Epithelial cell of esophagus (primary cell): Measurements from ENCODE around the gene PRIMA1.

Experiments
- DNase-seq: peaks from one replicate; pipeline ENCODE4 v3.0.0; 2010; ENCODE audit warnings: low read depth
- H3K4me3 ChIP-seq: 2 replicates; pipeline ENCODE4 v1.5.1; 2011; ENCODE audit warnings: mild to moderate bottlenecking, low read length, control low read depth
- TF ChIP-seq, protein P1 (sequence below): IDR thresholded peaks from 2 replicates; pipeline ENCODE4 v1.5.1; 2011; ENCODE audit warnings: low read depth, mild to moderate bottlenecking, low read length, control low read depth, inconsistent platforms; ENCODE audit not compliant: insufficient read depth; ENCODE audit errors: missing control alignments

PRIMA1 gene

GRCh38 chr14:93742761-93743160 is 45.5 kb downstream of the PRIMA1 start:
- TF ChIP-seq, protein P1, sequence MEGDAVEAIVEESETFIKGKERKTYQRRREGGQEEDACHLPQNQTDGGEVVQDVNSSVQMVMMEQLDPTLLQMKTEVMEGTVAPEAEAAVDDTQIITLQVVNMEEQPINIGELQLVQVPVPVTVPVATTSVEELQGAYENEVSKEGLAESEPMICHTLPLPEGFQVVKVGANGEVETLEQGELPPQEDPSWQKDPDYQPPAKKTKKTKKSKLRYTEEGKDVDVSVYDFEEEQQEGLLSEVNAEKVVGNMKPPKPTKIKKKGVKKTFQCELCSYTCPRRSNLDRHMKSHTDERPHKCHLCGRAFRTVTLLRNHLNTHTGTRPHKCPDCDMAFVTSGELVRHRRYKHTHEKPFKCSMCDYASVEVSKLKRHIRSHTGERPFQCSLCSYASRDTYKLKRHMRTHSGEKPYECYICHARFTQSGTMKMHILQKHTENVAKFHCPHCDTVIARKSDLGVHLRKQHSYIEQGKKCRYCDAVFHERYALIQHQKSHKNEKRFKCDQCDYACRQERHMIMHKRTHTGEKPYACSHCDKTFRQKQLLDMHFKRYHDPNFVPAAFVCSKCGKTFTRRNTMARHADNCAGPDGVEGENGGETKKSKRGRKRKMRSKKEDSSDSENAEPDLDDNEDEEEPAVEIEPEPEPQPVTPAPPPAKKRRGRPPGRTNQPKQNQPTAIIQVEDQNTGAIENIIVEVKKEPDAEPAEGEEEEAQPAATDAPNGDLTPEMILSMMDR: no peak
- DNase-seq: no peak
- no peak overlapping the region for H3K4me3 ChIP-seq

- no peak for DNase-seq
- TF ChIP-seq, protein P1: no peak
- no peak overlapping the region for H3K4me3 ChIP-seq
These were observed 46.6 kb downstream of the PRIMA1 start for GRCh38 chr14:93741556-93742230.

GRCh38 chr14:93737634-93738033 is 50.7 kb downstream of the PRIMA1 start:
- TF ChIP-seq, protein P1: no peak
- DNase-seq: no peak
- no peak overlapping the region for H3K4me3 ChIP-seq

GRCh38 chr14:93736378-93737014 is 51.8 kb downstream of the PRIMA1 start:
- DNase-seq: no peak
- TF ChIP-seq, protein P1: no peak
- no peak overlapping the region for H3K4me3 ChIP-seq

DNA sequence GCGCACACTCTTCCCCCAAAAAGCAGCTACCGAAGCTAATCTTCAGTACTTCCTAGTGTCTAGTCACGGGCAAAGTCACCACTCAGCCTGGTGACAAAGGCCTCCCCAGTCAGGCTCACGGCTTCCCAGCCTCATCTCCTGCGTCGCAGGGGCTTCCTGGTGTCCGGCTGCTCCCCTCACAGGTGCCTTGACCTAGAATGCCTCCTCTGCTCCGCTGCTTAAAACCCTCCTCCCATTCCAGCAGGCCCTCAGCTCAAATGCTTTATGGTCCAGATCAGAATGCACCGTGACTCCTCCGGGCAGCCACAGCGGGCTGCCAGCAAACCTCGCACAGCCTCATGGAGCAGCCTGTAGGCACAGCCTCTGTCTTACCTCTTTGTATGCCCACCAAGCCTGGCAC is 53.1 kb downstream of the PRIMA1 start:
- TF ChIP-seq, protein P1: no peak
- DNase-seq: no peak
- H3K4me3 ChIP-seq: no peak overlapping the region

GRCh38 chr14:93734086-93734822 is 54.0 kb downstream of the PRIMA1 start:
- DNase-seq: no peak
- H3K4me3 ChIP-seq: no peak overlapping the region
- TF ChIP-seq, protein P1: no peak
